H1 (cell line): ENCODE measurements around the gene OPCML. TPM values are rescaled to one million over a fixed set of nuclear protein-coding genes. Genes with fewer than 3 reads are reported as not detected.

Experiments used
- CTCF ChIA-PET: fragments of 300-600 bp; sonication (Branson Sonifier 250); formaldehyde crosslinking; loops from one replicate; lab custom pipeline; 2021; ENCODE audit not compliant: partially characterized antibody; lab: Charles Lee
- POLR2A ChIA-PET: fragments of 300-600 bp; sonication (Branson Sonifier 250); formaldehyde crosslinking; loops from one replicate; lab custom pipeline; 2021; ENCODE audit warnings: inconsistent platforms; ENCODE audit not compliant: partially characterized antibody; lab: Charles Lee
- DNase-seq, 2 experiments: peaks; one replicate each; pipeline versions ENCODE4 v3.0.0 to v3.0.0-alpha.2; 2010 to 2022; ENCODE audit warnings: low spot score in 2 of 2, low read depth in 1 of 2, mixed read lengths in 1 of 2
- FAIRE-seq: peaks from 2 replicates; lab custom pipeline; 2011; peaks lifted over from hg19 to GRCh38; lab: Jason Lieb, UNC
- H2AFZ ChIP-seq: 2 replicates; pipeline ENCODE4 v1.8.1; 2012; ENCODE audit warnings: low read length, inconsistent platforms
- H2AK5ac ChIP-seq: 2 replicates; pipeline ENCODE4 v1.6.1; 2013; ENCODE audit warnings: low read depth, low read length
- H2BK120ac ChIP-seq: replicated peaks from 2 replicates; pipeline ENCODE3; 2013; ENCODE audit warnings: low read depth, low read length, inconsistent platforms
- H2BK12ac ChIP-seq: 2 replicates; pipeline ENCODE4 v1.6.1; 2013; ENCODE audit warnings: low read depth, low read length
- H2BK15ac ChIP-seq: 2 replicates; pipeline ENCODE4 v1.6.1; 2013; ENCODE audit warnings: low read length
- H2BK20ac ChIP-seq: 2 replicates; pipeline ENCODE4 v1.6.1; 2013; ENCODE audit warnings: low read length
- H2BK5ac ChIP-seq: 2 replicates; pipeline ENCODE4 v1.6.1; 2013; ENCODE audit warnings: low read depth, low read length
- H3K14ac ChIP-seq: 2 replicates; pipeline ENCODE4 v1.6.1; 2013; ENCODE audit warnings: inconsistent platforms; ENCODE audit not compliant: insufficient read length
- H3K18ac ChIP-seq: 2 replicates; pipeline ENCODE4 v1.6.1; 2013; ENCODE audit warnings: low read length; ENCODE audit errors: extremely low read depth
- H3K23ac ChIP-seq: 2 replicates; pipeline ENCODE4 v1.6.1; 2013; ENCODE audit warnings: inconsistent platforms; ENCODE audit not compliant: insufficient read length
- H3K23me2 ChIP-seq: 2 replicates; pipeline ENCODE4 v1.6.1; 2013; ENCODE audit warnings: low read depth, low read length
- H3K27ac ChIP-seq: 2 replicates; pipeline ENCODE4 v1.6.1; 2011; ENCODE audit warnings: low read depth, low read length, inconsistent platforms
- H3K27me3 ChIP-seq, 4 experiments: replicated peaks in 1 of 4; 1 replicate in 1 of 4; 2 replicates in 3 of 4; pipeline versions ENCODE4 v1.6.1 to v1.8.1; 2011 to 2013; ENCODE audit warnings: low read length in 3 of 4, mild to moderate bottlenecking in 3 of 4, inconsistent platforms in 2 of 4, mixed read lengths in 2 of 4, moderate library complexity in 1 of 4; ENCODE audit not compliant: control insufficient read depth in 3 of 4, insufficient read depth in 3 of 4; ENCODE audit errors: extremely low read depth in 1 of 4
- H3K36me3 ChIP-seq, 4 experiments: 2 replicates each; pipeline versions ENCODE4 v1.6.1 to v1.8.1; 2011 to 2013; ENCODE audit warnings: mild to moderate bottlenecking in 4 of 4, low read length in 3 of 4, moderate library complexity in 2 of 4, control low read depth in 1 of 4, inconsistent platforms in 1 of 4; ENCODE audit not compliant: insufficient read depth in 4 of 4, control insufficient read depth in 2 of 4
- H3K4ac ChIP-seq: replicated peaks from 2 replicates; pipeline ENCODE3; 2013; ENCODE audit warnings: low read length, low read depth, mixed read lengths, inconsistent platforms; ENCODE audit not compliant: insufficient read length
- H3K4me1 ChIP-seq, 4 experiments: replicated peaks in 1 of 4; 1 replicate in 1 of 4; 2 replicates in 3 of 4; pipeline versions ENCODE4 v1.6.1 to v1.8.1; 2011 to 2013; ENCODE audit warnings: low read length in 3 of 4, inconsistent platforms in 2 of 4, mixed read lengths in 1 of 4; ENCODE audit not compliant: insufficient read depth in 4 of 4, control insufficient read depth in 3 of 4
- H3K4me2 ChIP-seq, 2 experiments: 2 replicates each; pipeline versions ENCODE4 v1.6.1 to v1.8.1; 2011 to 2013; ENCODE audit warnings: low read depth in 2 of 2, low read length in 2 of 2, control low read depth in 1 of 2, inconsistent platforms in 1 of 2, mild to moderate bottlenecking in 1 of 2; ENCODE audit not compliant: insufficient read depth in 1 of 2
- H3K4me3 ChIP-seq, 4 experiments: fragments of 200-600, 300-600 bp in 1 of 4; sonication (generic), shearing (Covaris generic), sonication (Bioruptor Twin) in 1 of 4; 2 replicates each; pipeline versions ENCODE4 v1.5.1 to v1.8.1; 2011 to 2016; ENCODE audit warnings: low read length in 4 of 4, low read depth in 3 of 4, control low read depth in 2 of 4, inconsistent platforms in 2 of 4, mild to moderate bottlenecking in 2 of 4, mixed read lengths in 1 of 4, moderate library complexity in 1 of 4; ENCODE audit not compliant: insufficient read depth in 2 of 4; ENCODE audit errors: extremely low read depth in 1 of 4
- H3K56ac ChIP-seq: replicated peaks from 2 replicates; pipeline ENCODE3; 2013; ENCODE audit warnings: low read depth, mild to moderate bottlenecking, mixed read lengths, low read length, inconsistent platforms; ENCODE audit not compliant: insufficient read length
- H3K79me1 ChIP-seq: 2 replicates; pipeline ENCODE4 v1.6.1; 2013; ENCODE audit warnings: low read depth, low read length, control low read depth
- H3K79me2 ChIP-seq, 2 experiments: 2 replicates each; pipeline versions ENCODE4 v1.6.1 to v1.8.1; 2012 to 2013; ENCODE audit warnings: low read length in 2 of 2, mild to moderate bottlenecking in 2 of 2, inconsistent platforms in 1 of 2; ENCODE audit not compliant: insufficient read depth in 2 of 2, control insufficient read depth in 1 of 2
- H3K9ac ChIP-seq, 4 experiments: replicated peaks in 1 of 4; 1 replicate in 1 of 4; 2 replicates in 3 of 4; pipeline versions ENCODE4 v1.6.1 to v1.8.1; 2011 to 2013; ENCODE audit warnings: low read depth in 3 of 4, low read length in 3 of 4, control low read depth in 2 of 4, mild to moderate bottlenecking in 2 of 4, moderate library complexity in 2 of 4, inconsistent platforms in 1 of 4; ENCODE audit errors: extremely low read depth in 1 of 4
- H3K9me3 ChIP-seq, 2 experiments: 2 replicates each; pipeline versions ENCODE4 v1.6.1 to v1.8.1; 2012 to 2013; ENCODE audit warnings: mild to moderate bottlenecking in 2 of 2, moderate library complexity in 2 of 2, control low read depth in 1 of 2, inconsistent platforms in 1 of 2, low read depth in 1 of 2, low read length in 1 of 2, mixed read lengths in 1 of 2; ENCODE audit not compliant: insufficient read depth in 2 of 2
- H4K20me1 ChIP-seq, 2 experiments: replicated peaks in 1 of 2; 2 replicates each; pipeline versions ENCODE3 to v1.8.1; 2011 to 2013; ENCODE audit warnings: inconsistent platforms in 2 of 2, low read length in 2 of 2, mild to moderate bottlenecking in 1 of 2; ENCODE audit not compliant: insufficient read depth in 2 of 2, control insufficient read depth in 1 of 2
- H4K5ac ChIP-seq: 2 replicates; pipeline ENCODE4 v1.6.1; 2013; ENCODE audit warnings: low read length, low read depth, mixed read lengths, inconsistent platforms; ENCODE audit not compliant: insufficient read length
- H4K8ac ChIP-seq: 2 replicates; pipeline ENCODE4 v1.8.0; 2013; ENCODE audit warnings: mild to moderate bottlenecking, moderate library complexity, low read length, inconsistent platforms; ENCODE audit not compliant: insufficient read depth; ENCODE audit errors: extremely low read depth
- H4K91ac ChIP-seq: replicated peaks from 2 replicates; pipeline ENCODE3; 2013; ENCODE audit warnings: low read length, mixed read lengths, inconsistent platforms; ENCODE audit not compliant: insufficient read length
- CBX5 ChIP-seq: fragments of 300-800, 300-1000 bp; sonication (generic); IDR thresholded peaks from 2 replicates; pipeline ENCODE4 v1.7.1; 2016; ENCODE audit warnings: antibody characterized with exemption, low read length, low read depth
- SRF ChIP-seq: IDR thresholded peaks from 2 replicates; pipeline ENCODE4 v1.6.1; 2011; ENCODE audit warnings: mild to moderate bottlenecking, low read depth, low read length, moderate library complexity
- TBP ChIP-seq: IDR thresholded peaks from 2 replicates; pipeline ENCODE4 v1.6.1; 2011; ENCODE audit warnings: low read depth, low read length, improper control_type of control experiment
- WGBS, 2 experiments: shearing (Covaris generic) in 1 of 2; methylation state at CpG; one replicate each; pipeline versions ENCODE4 v1.1.6 to v1.1.7; 2013 to 2015; ENCODE audit warnings: low lambda C conversion rate in 2 of 2, mixed read lengths in 2 of 2, inconsistent platforms in 1 of 2, low coverage in 1 of 2, missing lambda C conversion rate in 1 of 2; ENCODE audit not compliant: insufficient replicate concordance in 2 of 2, insufficient coverage in 1 of 2, insufficient read length in 1 of 2; ENCODE audit errors: extremely low coverage in 1 of 2, missing lambda C conversion rate in 1 of 2; 5-methylcytosine and 5-hydroxymethylcytosine counted together
- polyA plus RNA-seq, 7 experiments: library from polyadenylated mRNA; depleted of rRNA in 3 of 7; stranded (reverse) in 5 of 7; unstranded in 2 of 7; fragments of >200 nt in 5 of 7; fragments of 200-250 nt in 2 of 7; gene quantifications; 1 replicate in 5 of 7; 2 replicates in 1 of 7; 4 replicates in 1 of 7; pipeline versions ENCODE4 v1.2.1 to v1.2.3, GENCODE V29; 2011 to 2013; ENCODE audit warnings: missing spikeins in 2 of 7, mixed read lengths in 2 of 7
- total RNA-seq: library from RNA; stranded (reverse); fragmentation: NEBNext Ultra II Directional; extraction: Animal tissue kit (Norgen Biotek cat#: 25700); gene quantifications from 2 replicates; pipeline ENCODE4 v1.2.1, GENCODE V29; 2021

The OPCML gene
- total and polyA plus RNA-seq, 2 of the 8 experiments (the other 6 are each of a cell fraction or from before 2014, with no cell fraction given): 2.3 to 3.1 TPM

- H3K36me3 ChIP-seq: no peaks in the 10 kb centered on the region
- H2BK12ac ChIP-seq: no peak overlapping the region
- no peaks in the 10 kb centered on the region for H3K27me3 ChIP-seq
- no peaks in the 10 kb centered on the region for H4K20me1 ChIP-seq
- ChIA-PET CTCF (no interaction called here), POLR2A (no interaction called here)
- no peak overlapping the region for H3K27ac ChIP-seq
- H3K4me2 ChIP-seq: no peak overlapping the region
- TF ChIP-seq CBX5: no peak
- TF ChIP-seq SRF: no peak
- no peak for TF ChIP-seq TBP
- no peak overlapping the region for H2AK5ac ChIP-seq
- no peak overlapping the region for H2BK120ac ChIP-seq
- no peak overlapping the region for H3K4me3 ChIP-seq
- H3K23ac ChIP-seq: no peak overlapping the region
- no peaks in the 10 kb centered on the region for H3K79me1 ChIP-seq
- H3K56ac ChIP-seq: no peak overlapping the region
- no peak overlapping the region for H2BK15ac ChIP-seq
- H4K5ac ChIP-seq: no peak overlapping the region
- H4K8ac ChIP-seq: no peak overlapping the region
- H3K4ac ChIP-seq: no peak overlapping the region
- H2BK20ac ChIP-seq: no peak overlapping the region
- no peak overlapping the region for H2BK5ac ChIP-seq
- no peak overlapping the region for H3K14ac ChIP-seq
- H3K4me1 ChIP-seq: no peaks in the 10 kb centered on the region
- no peak for DNase-seq
- H3K79me2 ChIP-seq: no peaks in the 10 kb centered on the region
- FAIRE-seq: no peak
- no peak overlapping the region for H2AFZ ChIP-seq
- no peaks in the 10 kb centered on the region for H3K9me3 ChIP-seq
- H3K23me2 ChIP-seq: no peaks in the 10 kb centered on the region
- H3K9ac ChIP-seq: no peak overlapping the region
- 80% methylated on average over 3 of the region's 3 CpGs; no CpG with 5 or more reads in 1 of the 2 experiments for WGBS, 2 experiments
- H3K18ac ChIP-seq: no peak overlapping the region
- no peak overlapping the region for H4K91ac ChIP-seq
Observed at GRCh38 chr11:132685174-132685611, 847.1 kb downstream of the OPCML start.
